ENCODE results near the gene CPNE2. TPM values are rescaled to one million over a fixed set of nuclear protein-coding genes. Genes with fewer than 3 reads are reported as not detected.
A peak's percentile ranks its signal among the peaks of the same experiment; 100 is the strongest.

Gene CPNE2
- total and polyA plus RNA-seq, 10 of the 15 experiments (the other 5 are each of a cell fraction or from before 2014, with no cell fraction given): 3.1 to 22.1 (median 9.9) TPM

DNA sequence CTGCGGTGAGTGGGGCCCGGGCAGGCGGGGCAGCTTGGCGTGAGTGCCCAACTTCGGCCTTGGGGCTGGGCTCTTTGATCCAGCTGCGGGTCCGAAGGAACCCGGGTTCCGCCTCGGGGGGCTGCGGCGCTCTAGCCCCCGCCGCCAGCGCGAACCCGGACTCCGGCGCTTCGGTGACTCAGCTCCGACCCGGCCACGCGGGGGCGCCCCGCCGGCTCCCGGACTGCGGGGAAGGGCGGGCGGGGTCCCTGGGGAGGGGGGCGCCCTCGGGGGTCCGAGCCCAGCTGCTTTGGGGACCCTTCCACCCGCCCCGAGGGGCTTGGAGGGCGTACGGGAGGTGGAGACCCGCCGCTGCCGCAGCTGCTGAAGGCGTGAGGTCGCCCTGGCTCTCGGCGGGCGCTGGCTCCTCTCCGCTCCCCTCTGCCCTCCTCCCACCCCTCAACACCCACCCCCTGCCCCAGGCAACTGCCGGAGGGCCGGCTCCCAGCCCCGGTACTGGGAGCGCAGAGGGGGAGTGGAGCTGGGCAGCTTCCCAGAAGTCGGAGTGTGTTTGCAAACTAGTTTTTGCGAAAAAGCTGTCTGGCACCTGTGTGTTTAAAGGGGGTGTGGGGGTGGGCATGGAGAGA, 516 bp downstream of the CPNE2 start:
- SMC1A ChIA-PET (ENCODE audit: uncharacterized antibody, unreplicated experiment): interaction anchor here (0.6 to 2.0 kb wide), 10 partner anchors 8 to 206 kb away, joined by 3 to 6 read pairs (median 4); no protein-coding TSS in a partner anchor
- Histone ChIP-seq H3K4me2 (ENCODE audit: control insufficient read depth, insufficient read depth) (peak overlapping the region; percentile 77), H3K9ac (ENCODE audit: control insufficient read depth, insufficient read depth, low read length) (peak overlapping the region; percentile 49; the same call in 1 of the 2 replicates), H4K20me1 (ENCODE audit: control insufficient read depth, insufficient read depth) (no peaks in the 10 kb centered on the region), H3K36me3 (ENCODE audit: control insufficient read depth in 2 of 2, insufficient read depth in 2 of 2, low read length in 1 of 2) (no peaks in the 10 kb centered on the region), H3K9me3 (replicated peaks; ENCODE audit: control insufficient read depth, insufficient read depth, low read length) (no peaks in the 10 kb centered on the region), H3K4me3 (peak overlapping the region; percentile 66; the same call in 1 of the 2 replicates), H3K27ac (ENCODE audit: control insufficient read depth, insufficient read depth) (no peak overlapping the region), H3K4me1 (ENCODE audit: control insufficient read depth, insufficient read depth, low read length) (no peaks in the 10 kb centered on the region; the same call in none of the 2 replicates), H3K27me3 (replicated peaks in 1 of 2; ENCODE audit: control insufficient read depth in 2 of 2, insufficient read depth in 2 of 2, low read length in 1 of 2) (peaks cover 0 to 11% of the 10 kb centered on the region in 2 experiments; a peak in 3 of 4 replicates), H2AFZ (ENCODE audit: control insufficient read depth, low read depth, low read length) (peak overlapping the region; percentile 61), H3K79me2 (ENCODE audit: control insufficient read depth, insufficient read depth, low read length) (no peaks in the 10 kb centered on the region)
- POLR2A ChIA-PET: interaction anchor here (0.7 to 1.6 kb wide), 4 partner anchors 8 to 152 kb away, joined by 3 to 7 read pairs (median 3); partner anchors contain the start of gene ARL2BP
- DNase-seq (ENCODE audit: low read depth, low spot score) (no peak), FAIRE-seq (no peak), ATAC-seq (peak; percentile 77)
- TF ChIP-seq CBX5 (IDR thresholded peaks at IDR 0.05; ENCODE audit: low read depth) (no peak), GATAD2B (conservative IDR thresholded peaks at IDR 0.05; ENCODE audit: low read depth) (peak; percentile 72), SMC3 (IDR thresholded peaks at IDR 0.05; ENCODE audit: borderline replicate concordance, low read length) (peak; percentile 41; the same call in 1 of the 2 replicates), MEF2B (IDR thresholded peaks at IDR 0.05; ENCODE audit: partially characterized antibody, poor library complexity, severe bottlenecking) (peak; percentile 79), CTCF (IDR thresholded peaks at IDR 0.05 in 2 of 3, conservative IDR thresholded peaks at IDR 0.05 in 1 of 3; ENCODE audit: control insufficient read depth in 2 of 3, extremely low read depth in 1 of 3, insufficient read depth in 1 of 3, low read depth in 3 of 3, low read length in 3 of 3) (peak; percentile 49 to 54 (median 50); a peak in 5 of 6 replicates), NR2F1 (conservative IDR thresholded peaks at IDR 0.05) (0 out of 2 replicates have a peak, but pooled peaks have one; percentile 26), RAD21 (IDR thresholded peaks at IDR 0.05; ENCODE audit: insufficient read depth, low read depth, low read length) (peak; percentile 43), JUND (IDR thresholded peaks at IDR 0.05; ENCODE audit: low read depth, low read length) (no peak), SMARCA5 (IDR thresholded peaks at IDR 0.05) (peak; percentile 57; the same call in 1 of the 2 replicates), WRNIP1 (IDR thresholded peaks at IDR 0.05; ENCODE audit: borderline replicate concordance, low read depth, low read length) (no peak), LARP7 (IDR thresholded peaks at IDR 0.05) (peak; percentile 57), BACH1 (IDR thresholded peaks at IDR 0.05; ENCODE audit: borderline replicate concordance) (0 out of 2 replicates have a peak, but pooled peaks have one; percentile 42), RUNX3 (IDR thresholded peaks at IDR 0.05; ENCODE audit: low read length) (peak; percentile 44)
- TF ChIP-seq, protein P1, sequence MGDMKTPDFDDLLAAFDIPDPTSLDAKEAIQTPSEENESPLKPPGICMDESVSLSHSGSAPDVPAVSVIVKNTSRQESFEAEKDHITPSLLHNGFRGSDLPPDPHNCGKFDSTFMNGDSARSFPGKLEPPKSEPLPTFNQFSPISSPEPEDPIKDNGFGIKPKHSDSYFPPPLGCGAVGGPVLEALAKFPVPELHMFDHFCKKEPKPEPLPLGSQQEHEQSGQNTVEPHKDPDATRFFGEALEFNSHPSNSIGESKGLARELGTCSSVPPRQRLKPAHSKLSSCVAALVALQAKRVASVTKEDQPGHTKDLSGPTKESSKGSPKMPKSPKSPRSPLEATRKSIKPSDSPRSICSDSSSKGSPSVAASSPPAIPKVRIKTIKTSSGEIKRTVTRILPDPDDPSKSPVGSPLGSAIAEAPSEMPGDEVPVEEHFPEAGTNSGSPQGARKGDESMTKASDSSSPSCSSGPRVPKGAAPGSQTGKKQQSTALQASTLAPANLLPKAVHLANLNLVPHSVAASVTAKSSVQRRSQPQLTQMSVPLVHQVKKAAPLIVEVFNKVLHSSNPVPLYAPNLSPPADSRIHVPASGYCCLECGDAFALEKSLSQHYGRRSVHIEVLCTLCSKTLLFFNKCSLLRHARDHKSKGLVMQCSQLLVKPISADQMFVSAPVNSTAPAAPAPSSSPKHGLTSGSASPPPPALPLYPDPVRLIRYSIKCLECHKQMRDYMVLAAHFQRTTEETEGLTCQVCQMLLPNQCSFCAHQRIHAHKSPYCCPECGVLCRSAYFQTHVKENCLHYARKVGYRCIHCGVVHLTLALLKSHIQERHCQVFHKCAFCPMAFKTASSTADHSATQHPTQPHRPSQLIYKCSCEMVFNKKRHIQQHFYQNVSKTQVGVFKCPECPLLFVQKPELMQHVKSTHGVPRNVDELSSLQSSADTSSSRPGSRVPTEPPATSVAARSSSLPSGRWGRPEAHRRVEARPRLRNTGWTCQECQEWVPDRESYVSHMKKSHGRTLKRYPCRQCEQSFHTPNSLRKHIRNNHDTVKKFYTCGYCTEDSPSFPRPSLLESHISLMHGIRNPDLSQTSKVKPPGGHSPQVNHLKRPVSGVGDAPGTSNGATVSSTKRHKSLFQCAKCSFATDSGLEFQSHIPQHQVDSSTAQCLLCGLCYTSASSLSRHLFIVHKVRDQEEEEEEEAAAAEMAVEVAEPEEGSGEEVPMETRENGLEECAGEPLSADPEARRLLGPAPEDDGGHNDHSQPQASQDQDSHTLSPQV (IDR thresholded peaks at IDR 0.05): 0 out of 2 replicates have a peak, but pooled peaks have one; percentile 61
- TF ChIP-seq, protein P2, sequence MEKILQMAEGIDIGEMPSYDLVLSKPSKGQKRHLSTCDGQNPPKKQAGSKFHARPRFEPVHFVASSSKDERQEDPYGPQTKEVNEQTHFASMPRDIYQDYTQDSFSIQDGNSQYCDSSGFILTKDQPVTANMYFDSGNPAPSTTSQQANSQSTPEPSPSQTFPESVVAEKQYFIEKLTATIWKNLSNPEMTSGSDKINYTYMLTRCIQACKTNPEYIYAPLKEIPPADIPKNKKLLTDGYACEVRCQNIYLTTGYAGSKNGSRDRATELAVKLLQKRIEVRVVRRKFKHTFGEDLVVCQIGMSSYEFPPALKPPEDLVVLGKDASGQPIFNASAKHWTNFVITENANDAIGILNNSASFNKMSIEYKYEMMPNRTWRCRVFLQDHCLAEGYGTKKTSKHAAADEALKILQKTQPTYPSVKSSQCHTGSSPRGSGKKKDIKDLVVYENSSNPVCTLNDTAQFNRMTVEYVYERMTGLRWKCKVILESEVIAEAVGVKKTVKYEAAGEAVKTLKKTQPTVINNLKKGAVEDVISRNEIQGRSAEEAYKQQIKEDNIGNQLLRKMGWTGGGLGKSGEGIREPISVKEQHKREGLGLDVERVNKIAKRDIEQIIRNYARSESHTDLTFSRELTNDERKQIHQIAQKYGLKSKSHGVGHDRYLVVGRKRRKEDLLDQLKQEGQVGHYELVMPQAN (conservative IDR thresholded peaks at IDR 0.05): peak; percentile 12; the same call in 1 of the 2 replicates
- 6% methylated on average over 40 of the region's 53 CpGs for WGBS (ENCODE audit: insufficient coverage, insufficient replicate concordance, low lambda C conversion rate, missing lambda C conversion rate)
- in situ Hi-C loops (cut with MboI) (no loop called here), intact Hi-C loops (cut with micrococcal nuclease; ENCODE audit: unreplicated experiment) (loop anchor here (2.0 kb wide), 1 partner anchor 76 kb away; no protein-coding TSS in a partner anchor)
- RAD21 ChIA-PET (ENCODE audit: unreplicated experiment): interaction anchor here (0.6 to 2.8 kb wide), 22 partner anchors 8 to 1075 kb away, joined by 3 to 15 read pairs (median 4); no protein-coding TSS in a partner anchor
- no TSS peak for BruUV-seq (replicated peaks)
- CTCF ChIA-PET: interaction anchor here (0.6 to 5.5 kb wide), 39 partner anchors 8 to 1732 kb away, joined by 3 to 30 read pairs (median 5); no protein-coding TSS in a partner anchor
